Stimulated activated CD4-positive, alpha-beta T cell treated with anti-CD3 and anti-CD28 coated beads, Interleukin-2, amount 100 ng/mL, for 4 hours (primary cell): ENCODE data around the gene SUGCT.

Source experiments
- DNase-seq: peaks from one replicate; pipeline ENCODE4 v3.0.0-alpha.2; 2020; ENCODE audit warnings: low read depth

SUGCT gene

GRCh38 chr7:40733578-40733977 is 598.8 kb downstream of the SUGCT start:
- DNase-seq, result no peak

GRCh38 chr7:40739257-40739656 is 604.5 kb downstream of the SUGCT start:
- no peak for DNase-seq

GRCh38 chr7:40742270-40742669 is 607.5 kb downstream of the SUGCT start:
- DNase-seq, result no peak

GRCh38 chr7:40746841-40747556 is 612.2 kb downstream of the SUGCT start:
- DNase-seq, result no peak

- no peak for DNase-seq
Observed at GRCh38 chr7:40747856-40748255, 613.1 kb downstream of the SUGCT start.

GRCh38 chr7:40749877-40750276 is 615.1 kb downstream of the SUGCT start:
- DNase-seq, result no peak

GRCh38 chr7:40753455-40753854 is 618.6 kb downstream of the SUGCT start:
- DNase-seq, result no peak

GRCh38 chr7:40755438-40755837 is 620.6 kb downstream of the SUGCT start:
- DNase-seq, result no peak

- no peak for DNase-seq
Observed at GRCh38 chr7:40757109-40757508, 622.3 kb downstream of the SUGCT start.

GRCh38 chr7:40758590-40758989 is 623.8 kb downstream of the SUGCT start:
- DNase-seq, result no peak

- no peak for DNase-seq
Observed at GRCh38 chr7:40760293-40760964, 625.6 kb downstream of the SUGCT start.

- no peak for DNase-seq
Observed at GRCh38 chr7:40760987-40761386, 626.2 kb downstream of the SUGCT start.

- no peak for DNase-seq
Observed at GRCh38 chr7:40761762-40762560, 627.2 kb downstream of the SUGCT start.

GRCh38 chr7:40763319-40764287 is 628.8 kb downstream of the SUGCT start:
- DNase-seq, result no peak

- no peak for DNase-seq
Observed at GRCh38 chr7:40765639-40766038, 630.8 kb downstream of the SUGCT start.

- no peak for DNase-seq
Observed at GRCh38 chr7:40772096-40772495, 637.3 kb downstream of the SUGCT start.

- DNase-seq, result no peak
Observed at GRCh38 chr7:40773656-40774055, 638.9 kb downstream of the SUGCT start.

- no peak for DNase-seq
Observed at GRCh38 chr7:40775877-40776276, 641.1 kb downstream of the SUGCT start.

- no peak for DNase-seq
Observed at GRCh38 chr7:40777730-40778312, 643.0 kb downstream of the SUGCT start.

- no peak for DNase-seq
Observed at GRCh38 chr7:40780460-40780859, 645.7 kb downstream of the SUGCT start.

- DNase-seq, result no peak
Observed at GRCh38 chr7:40782836-40783235, 648.0 kb downstream of the SUGCT start.
